Measurements from ENCODE around the gene AHR. TPM values are rescaled to one million over a fixed set of nuclear protein-coding genes. Genes with fewer than 3 reads are reported as not detected.

AHR gene
- polyA plus RNA-seq, 1 donor from 2014 or later: 2.4 TPM

DNA sequence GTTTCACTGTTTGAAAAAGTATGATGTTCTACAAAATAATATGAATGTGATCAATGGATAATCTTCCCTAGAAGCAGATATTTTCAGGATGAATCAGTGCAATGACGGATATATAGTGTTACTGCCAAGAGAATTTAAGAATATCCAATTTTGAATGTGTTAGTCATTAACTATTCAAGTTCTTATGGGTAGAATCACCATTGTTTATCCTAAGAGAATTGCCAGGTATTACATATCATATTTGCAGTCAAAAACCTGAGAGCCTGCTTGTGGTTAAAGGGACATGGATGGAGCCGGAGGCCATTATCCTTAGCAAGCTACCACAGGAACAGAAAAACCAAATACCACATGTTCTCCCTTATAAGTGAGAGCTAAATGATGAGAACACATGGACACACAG is 26.9 kb downstream of the AHR start:
- H3K79me2 ChIP-seq (replicated peaks; ENCODE audit: insufficient read depth, low read length): no peaks in the 10 kb centered on the region

GRCh38 chr7:17326378-17326777 is 27.9 kb downstream of the AHR start:
- Histone ChIP-seq H3K4me2 (ENCODE audit: low read length) (no peak overlapping the region), H3F3A (ENCODE audit: insufficient read depth, low read length, poor library complexity, severe bottlenecking) (no peaks in the 10 kb centered on the region), H3K36me3 (ENCODE audit: insufficient read depth, low read length) (no peaks in the 10 kb centered on the region), H3K27ac (ENCODE audit: low read length) (no peak overlapping the region), H3K27me3 (ENCODE audit: insufficient read depth, low read depth, low read length) (no peaks in the 10 kb centered on the region), H3K9me3 (ENCODE audit: low read length) (no peaks in the 10 kb centered on the region), H4K20me1 (ENCODE audit: insufficient read depth) (no peaks in the 10 kb centered on the region), H3K79me2 (replicated peaks; ENCODE audit: insufficient read depth, low read length) (no peaks in the 10 kb centered on the region), H3K4me3 (ENCODE audit: low read length) (no peak overlapping the region), H2AFZ (ENCODE audit: low read depth, low read length) (no peak overlapping the region), H3K9ac (ENCODE audit: low read length) (no peak overlapping the region), H3K9me2 (ENCODE audit: insufficient read depth, low read length) (no peaks in the 10 kb centered on the region)
- no peak for TF ChIP-seq MXI1 (conservative IDR thresholded peaks at IDR 0.05; ENCODE audit: poor library complexity, severe bottlenecking)
- TF ChIP-seq EP300 (conservative IDR thresholded peaks at IDR 0.05; ENCODE audit: poor library complexity, severe bottlenecking): no peak
- no peak for TF ChIP-seq SMC3 (conservative IDR thresholded peaks at IDR 0.05; ENCODE audit: poor library complexity)
- no peak for TF ChIP-seq RAD21 (conservative IDR thresholded peaks at IDR 0.05)
- no peak for TF ChIP-seq REST (IDR thresholded peaks at IDR 0.05; ENCODE audit: borderline replicate concordance)
- no peak for TF ChIP-seq TAF1 (IDR thresholded peaks at IDR 0.05; ENCODE audit: low read depth)
- TF ChIP-seq EZH2 (IDR thresholded peaks at IDR 0.05; ENCODE audit: borderline replicate concordance, insufficient read depth, low read length, poor library complexity, severe bottlenecking): no peak

More for the DNA sequence above, 26.9 kb downstream of the AHR start:
- Histone ChIP-seq H3K4me3 (ENCODE audit: low read length) (no peak overlapping the region), H3K9me2 (ENCODE audit: insufficient read depth, low read length) (no peaks in the 10 kb centered on the region), H3K9ac (ENCODE audit: low read length) (no peak overlapping the region), H3F3A (ENCODE audit: insufficient read depth, low read length, poor library complexity, severe bottlenecking) (no peaks in the 10 kb centered on the region), H3K4me2 (ENCODE audit: low read length) (no peak overlapping the region), H3K27me3 (ENCODE audit: insufficient read depth, low read depth, low read length) (no peaks in the 10 kb centered on the region), H3K9me3 (ENCODE audit: low read length) (no peaks in the 10 kb centered on the region), H4K20me1 (ENCODE audit: insufficient read depth) (no peaks in the 10 kb centered on the region), H3K36me3 (ENCODE audit: insufficient read depth, low read length) (no peaks in the 10 kb centered on the region), H2AFZ (ENCODE audit: low read depth, low read length) (no peak overlapping the region), H3K27ac (ENCODE audit: low read length) (no peak overlapping the region)
- TF ChIP-seq RAD21 (conservative IDR thresholded peaks at IDR 0.05): no peak
- no peak for TF ChIP-seq CTCF (IDR thresholded peaks at IDR 0.05; ENCODE audit: poor library complexity, severe bottlenecking)
- no peak for TF ChIP-seq EZH2 (IDR thresholded peaks at IDR 0.05; ENCODE audit: borderline replicate concordance, insufficient read depth, low read length, poor library complexity, severe bottlenecking)
- no peak for TF ChIP-seq EP300 (conservative IDR thresholded peaks at IDR 0.05; ENCODE audit: poor library complexity, severe bottlenecking)
- TF ChIP-seq SMC3 (conservative IDR thresholded peaks at IDR 0.05; ENCODE audit: poor library complexity): no peak
- TF ChIP-seq TAF1 (IDR thresholded peaks at IDR 0.05; ENCODE audit: low read depth): no peak
- no peak for TF ChIP-seq MXI1 (conservative IDR thresholded peaks at IDR 0.05; ENCODE audit: poor library complexity, severe bottlenecking)
- TF ChIP-seq POLR2AphosphoS5 (IDR thresholded peaks at IDR 0.05): no peak
- no peak for TF ChIP-seq REST (IDR thresholded peaks at IDR 0.05; ENCODE audit: borderline replicate concordance)

Measured in neural cell (in vitro differentiated cells).